GM19023 (cell line): ENCODE results near the gene MMGT1.

Experiments used
- ATAC-seq: cut with Tn5 transposase; IDR thresholded peaks from one replicate; pipeline ENCODE4 v1.9.1; 2021; ENCODE audit warnings: mild to moderate bottlenecking, moderate library complexity; ENCODE audit not compliant: unreplicated experiment

The MMGT1 gene

DNA sequence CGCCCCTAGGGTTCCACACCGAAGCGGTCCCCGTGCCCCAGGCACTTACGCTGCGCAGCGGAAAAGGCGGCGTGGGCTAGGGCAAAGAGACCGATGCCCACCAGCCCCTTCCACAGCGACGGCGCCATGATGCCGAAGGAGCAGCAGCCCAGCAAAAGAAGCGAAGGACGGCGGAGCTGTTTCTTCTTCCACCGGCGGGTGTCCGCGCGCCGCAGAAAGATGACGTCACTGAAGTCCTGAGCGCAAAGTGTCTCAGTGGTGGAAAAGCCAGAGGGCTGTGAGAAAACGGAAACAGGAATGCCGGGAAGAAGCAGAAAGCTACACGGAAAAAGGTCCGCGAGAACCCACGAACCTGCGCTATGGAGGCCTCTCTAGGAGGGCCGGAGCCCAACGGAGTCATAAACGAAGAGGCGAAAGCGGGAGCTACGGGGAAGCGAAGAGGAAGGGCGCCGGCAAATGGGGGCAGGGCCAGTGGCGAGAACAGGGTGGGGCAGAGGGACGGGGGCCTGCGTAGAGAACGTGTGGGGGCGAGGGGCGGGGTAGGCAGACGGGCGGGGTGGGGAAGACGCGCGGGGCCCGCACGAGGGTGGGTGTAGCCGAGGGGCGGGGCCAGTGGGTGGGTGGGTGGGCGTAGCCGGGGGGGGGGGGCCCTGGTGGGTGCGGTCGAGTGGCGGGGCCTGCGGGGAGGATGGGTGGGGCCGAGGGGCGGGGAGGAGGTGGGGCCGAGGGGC is at the start of gene MMGT1:
MMGT1 (minus strand) TSS at position 441 of the 731 bp plus-strand sequence; CDS start at position 128, 313 bp downstream.
- ATAC-seq, result peak; percentile 83

DNA sequence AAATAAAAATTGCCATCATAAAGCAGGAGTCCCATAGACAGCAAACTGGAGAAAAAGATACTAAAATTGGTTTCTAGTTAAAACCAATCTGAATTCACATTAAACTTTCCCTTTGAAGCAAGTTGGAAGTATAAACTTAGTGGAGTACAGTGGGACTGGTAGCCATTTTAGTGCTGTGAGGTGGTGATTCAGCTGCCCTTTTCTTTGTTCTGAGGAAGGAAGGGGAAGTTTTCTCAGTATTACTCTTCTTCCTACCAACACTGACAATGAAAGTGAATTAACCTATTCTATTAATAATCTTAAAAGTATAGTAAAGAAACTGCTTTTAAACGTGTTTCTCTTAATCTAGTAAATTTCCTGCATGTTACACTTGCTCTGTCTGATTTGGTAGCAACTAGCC is 48.1 kb upstream of the MMGT1 start:
- peak; percentile 56 for ATAC-seq

DNA sequence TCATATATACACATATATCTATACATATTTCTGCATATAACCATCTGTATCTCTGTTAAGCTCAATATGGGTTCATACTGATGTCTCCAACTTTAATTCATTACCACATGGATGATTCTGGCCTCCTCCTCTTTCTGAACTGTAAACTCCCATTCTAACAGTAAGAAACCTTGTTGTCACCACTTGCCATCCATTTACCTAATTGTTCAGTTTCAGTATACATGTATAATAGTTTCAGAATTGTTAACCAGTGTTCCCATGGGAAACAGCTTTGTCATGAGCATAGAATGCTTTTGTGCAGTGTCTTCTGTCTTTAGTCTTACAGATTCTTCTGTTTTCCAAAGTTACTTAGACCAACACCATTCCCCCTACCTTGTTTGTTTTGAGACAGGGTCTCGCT is 47.4 kb upstream of the MMGT1 start:
- no peak for ATAC-seq

DNA sequence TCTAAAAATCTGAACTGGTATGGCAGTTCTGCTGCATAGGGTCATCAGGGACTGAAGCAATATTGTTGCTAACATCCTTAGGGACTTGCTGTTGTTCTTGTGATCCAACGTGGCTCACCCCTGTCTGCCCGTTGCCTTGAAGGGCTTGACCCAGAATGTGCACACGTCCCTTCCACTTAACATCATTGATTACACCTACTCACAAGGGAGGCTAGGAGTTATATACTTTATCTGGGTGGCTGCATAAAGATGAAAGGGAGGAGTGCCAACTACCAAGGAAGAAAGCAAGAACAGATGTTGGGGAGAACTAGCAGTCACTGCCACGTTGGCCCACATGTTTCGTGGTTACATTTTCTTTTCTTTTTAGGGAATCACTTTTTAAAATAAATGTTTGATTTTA is 45.4 kb upstream of the MMGT1 start:
- ATAC-seq, result no peak

DNA sequence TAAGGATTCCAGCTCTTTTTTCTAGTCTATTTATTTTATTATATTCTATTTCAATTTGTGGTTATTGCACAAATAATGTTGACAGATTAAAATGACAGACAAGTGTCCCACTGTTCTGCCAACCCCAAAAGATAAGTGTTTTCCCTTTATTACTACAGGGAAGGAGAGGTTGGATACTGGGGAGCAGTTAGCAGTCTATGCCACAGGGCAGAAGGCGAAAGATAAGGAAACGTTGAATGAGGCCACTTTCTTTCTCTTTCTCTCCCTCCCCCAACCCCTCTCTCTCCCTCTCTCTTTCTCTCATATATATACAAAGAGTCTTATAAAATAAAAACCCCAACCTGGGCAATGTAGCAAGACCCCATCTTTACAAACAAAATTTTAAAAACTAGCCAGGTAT is 43.1 kb upstream of the MMGT1 start:
- no peak for ATAC-seq

DNA sequence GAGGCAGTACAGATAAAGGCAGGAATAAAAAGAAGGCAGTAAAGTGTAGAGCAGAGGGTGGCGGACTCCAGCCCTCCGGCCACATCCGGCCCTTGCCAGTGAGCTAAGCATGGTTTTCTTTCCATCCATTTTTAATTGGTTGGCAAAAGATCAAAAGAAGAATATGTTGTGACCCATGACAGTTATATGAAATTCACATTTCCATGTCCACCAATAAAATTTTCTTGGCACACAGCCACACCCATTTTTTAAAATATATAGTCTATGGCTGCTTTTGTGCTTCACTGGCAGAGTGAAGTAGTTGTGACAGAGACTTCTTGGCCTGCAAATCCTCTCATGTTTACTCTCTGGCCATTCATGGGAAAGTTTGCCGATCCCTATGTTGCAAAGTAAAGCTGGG is 41.2 kb upstream of the MMGT1 start:
- ATAC-seq, result no peak

DNA sequence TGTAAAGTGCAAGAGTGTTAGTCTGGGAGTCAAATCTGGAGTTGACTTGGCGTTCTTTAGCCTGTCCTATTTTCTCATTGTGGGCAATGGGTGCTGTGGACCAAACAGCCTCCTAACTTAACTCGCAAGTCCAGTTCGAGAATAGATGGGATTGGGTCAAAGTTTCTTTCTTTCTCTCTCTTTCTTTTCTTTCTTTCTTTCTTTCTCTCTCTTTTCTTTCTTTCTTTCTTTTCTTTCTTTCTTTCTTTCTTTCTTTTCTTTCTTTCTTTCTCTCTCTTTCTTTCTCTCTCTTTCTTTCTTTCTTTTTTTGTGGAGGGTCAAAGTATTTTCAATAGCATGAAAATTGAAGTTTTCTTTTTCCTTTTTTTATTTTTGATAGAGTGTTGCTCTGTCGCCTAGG is 14.5 kb upstream of the MMGT1 start:
- ATAC-seq, result no peak

DNA sequence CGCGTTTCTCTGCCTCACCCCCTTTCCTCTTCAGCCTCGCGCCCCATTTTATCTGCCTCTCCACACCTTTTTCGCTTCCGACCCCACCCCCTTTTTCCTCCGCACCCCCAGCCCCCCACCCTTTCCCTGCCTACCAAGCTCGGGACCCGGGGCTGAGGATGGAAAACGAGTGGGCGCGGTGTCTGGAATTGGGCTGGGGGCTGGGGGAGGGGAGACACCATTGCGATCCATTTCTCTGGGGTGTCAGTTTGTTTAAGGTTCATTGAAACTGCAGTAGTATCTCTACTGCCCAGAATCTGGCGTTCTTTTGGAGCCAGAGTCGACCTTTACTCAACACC is 12.2 kb upstream of the MMGT1 start:
- no peak for ATAC-seq

DNA sequence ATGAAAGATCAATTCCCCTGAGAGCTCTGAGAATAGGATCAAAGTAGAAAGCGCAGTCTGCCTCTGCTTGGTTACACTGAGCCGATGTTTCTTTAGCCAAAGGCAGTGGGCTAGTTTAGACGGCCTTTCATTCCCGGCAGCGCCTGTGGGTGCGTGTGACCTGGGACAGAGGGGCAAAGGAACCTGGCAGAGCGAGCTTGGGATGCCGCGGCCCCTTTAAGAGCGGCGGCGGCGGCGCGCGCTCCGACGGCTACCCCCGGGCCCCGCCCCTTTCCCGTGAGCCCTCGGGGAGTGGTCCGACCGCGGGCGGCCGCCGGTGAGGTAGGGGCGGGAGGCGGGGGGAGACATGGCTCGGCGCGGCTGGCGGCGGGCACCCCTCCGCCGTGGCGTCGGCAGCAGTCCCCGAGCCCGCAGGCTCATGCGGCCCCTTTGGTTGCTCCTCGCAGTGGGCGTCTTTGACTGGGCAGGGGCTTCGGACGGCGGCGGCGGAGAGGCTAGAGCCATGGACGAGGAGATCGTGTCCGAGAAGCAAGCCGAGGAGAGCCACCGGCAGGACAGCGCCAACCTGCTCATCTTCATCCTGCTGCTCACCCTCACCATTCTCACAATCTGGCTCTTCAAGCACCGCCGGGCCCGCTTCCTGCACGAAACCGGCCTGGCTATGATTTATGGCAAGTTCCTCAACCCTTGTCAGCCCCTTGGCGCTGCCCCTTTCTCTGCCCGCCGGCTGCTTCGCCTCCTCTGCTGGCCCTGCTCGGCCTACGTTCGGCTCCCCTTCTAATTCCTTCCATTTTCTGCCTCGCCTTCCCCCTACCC is 11.6 kb upstream of the MMGT1 start, which contains the start of gene SLC9A6:
SLC9A6 (plus strand) TSS at position 279 of the 816 bp plus-strand sequence; CDS start at position 503, 224 bp downstream.
- ATAC-seq, result peak; percentile 91

DNA sequence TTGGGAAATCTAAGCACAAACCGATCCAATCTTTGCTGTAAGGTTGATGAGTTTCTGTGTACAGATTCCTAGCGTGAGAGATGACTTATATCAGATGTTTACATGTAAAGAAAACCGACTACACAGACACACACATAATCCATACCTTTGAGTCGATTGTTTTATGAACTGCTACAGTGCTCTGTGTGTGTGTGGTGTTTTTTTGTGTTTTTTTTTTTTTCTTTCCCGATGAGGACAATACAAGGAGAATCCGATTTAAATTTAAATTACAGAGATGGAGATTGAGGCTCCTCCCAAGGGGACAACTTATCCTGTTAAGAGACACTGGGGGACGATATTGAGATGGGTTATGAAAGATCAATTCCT is 11.0 kb upstream of the MMGT1 start:
- peak; percentile 27 for ATAC-seq

DNA sequence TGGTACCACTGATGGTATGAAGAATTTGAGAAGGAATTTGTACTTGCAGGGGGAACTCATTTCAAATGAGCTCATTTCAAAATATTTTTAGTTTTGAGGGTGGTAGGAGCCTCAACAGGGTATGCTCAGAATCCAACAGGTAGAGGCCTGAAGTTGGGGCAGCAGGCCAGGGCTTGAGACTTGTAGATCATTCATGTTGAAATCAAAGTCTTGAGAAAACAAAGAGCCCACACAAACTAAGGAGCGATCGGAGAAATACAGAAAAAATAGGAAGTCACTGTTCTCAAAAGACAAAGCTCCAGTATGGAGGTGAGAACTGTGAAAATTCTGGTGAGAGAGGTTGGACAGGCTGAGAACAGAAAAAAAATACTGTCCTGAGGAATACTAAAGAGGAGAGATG is 10.5 kb upstream of the MMGT1 start:
- no peak for ATAC-seq

DNA sequence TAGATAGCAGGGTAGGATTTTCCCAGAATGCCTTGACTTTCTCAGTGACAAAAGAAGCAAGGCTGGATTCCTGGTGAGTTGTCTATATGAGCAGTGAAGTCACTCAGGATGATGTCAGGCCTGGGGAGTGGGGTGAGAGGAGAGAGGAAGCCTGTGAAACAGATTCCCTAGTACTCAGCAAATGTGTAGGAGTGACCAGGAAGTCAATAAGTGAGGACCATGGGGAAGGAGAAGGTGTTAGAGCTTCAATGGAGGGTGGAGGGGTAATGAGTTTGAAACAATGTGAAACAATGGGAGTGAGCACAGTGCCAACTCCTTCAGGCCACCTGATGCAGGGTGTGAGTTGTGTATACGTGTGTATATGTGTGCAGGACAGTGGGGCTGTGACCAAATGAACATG is 9.1 kb upstream of the MMGT1 start:
- ATAC-seq, result no peak

DNA sequence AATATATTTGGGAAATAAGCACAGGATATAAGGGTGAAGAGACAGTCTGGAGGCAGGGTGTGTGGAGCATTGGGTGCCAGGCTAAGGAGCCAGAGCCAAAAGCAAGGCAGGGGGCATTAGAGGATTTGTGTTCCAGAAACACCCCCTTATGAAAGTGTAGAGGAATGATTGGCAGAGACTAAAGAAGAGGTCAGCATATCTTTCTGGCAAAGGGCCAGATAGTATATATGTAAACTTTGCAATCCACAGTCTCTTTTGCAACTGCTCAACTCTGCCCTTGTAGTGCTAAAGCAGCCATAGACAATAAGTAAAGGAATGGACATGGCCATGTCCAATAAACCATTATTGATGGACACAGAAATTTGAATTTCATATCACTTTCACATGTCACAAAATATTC is 7.9 kb upstream of the MMGT1 start:
- no peak for ATAC-seq

DNA sequence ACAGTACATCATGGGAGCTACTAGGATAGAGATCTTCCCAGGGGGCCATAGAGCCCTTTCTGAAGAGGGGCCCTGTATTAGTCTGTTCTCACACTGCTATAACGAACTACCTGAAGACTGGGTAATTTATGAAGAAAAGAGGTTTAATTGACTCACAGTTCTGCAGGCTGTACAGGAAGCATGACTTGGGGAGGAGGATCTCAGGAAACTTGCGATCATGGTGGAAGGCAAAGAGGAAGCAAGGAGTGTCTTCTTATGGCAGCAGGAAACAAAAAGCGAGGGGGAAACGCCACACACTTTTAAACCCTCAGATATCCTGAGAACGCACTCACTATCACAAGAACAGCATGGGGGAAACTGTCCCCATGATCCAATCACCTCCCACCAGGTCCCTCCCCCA is 7.2 kb upstream of the MMGT1 start:
- ATAC-seq, result no peak

DNA sequence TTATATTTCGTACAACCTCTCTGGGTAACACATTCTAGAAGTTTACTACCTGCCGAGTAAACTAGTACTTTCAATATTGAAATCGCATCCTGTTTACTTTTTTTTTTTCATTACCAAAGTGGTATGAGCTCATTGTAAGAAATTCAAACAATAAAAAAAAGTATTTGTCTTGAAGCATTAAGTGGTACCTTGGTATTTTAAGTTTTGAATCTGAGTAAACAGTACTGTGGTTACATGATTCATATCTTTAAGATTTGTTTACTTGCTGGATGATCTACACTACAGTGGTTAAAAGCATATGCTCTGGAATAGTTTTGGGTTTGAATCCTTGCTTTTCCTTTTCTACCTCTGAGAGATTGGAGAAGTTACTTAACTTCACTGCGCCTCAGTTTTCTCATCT is 3.8 kb upstream of the MMGT1 start:
- ATAC-seq, result no peak

DNA sequence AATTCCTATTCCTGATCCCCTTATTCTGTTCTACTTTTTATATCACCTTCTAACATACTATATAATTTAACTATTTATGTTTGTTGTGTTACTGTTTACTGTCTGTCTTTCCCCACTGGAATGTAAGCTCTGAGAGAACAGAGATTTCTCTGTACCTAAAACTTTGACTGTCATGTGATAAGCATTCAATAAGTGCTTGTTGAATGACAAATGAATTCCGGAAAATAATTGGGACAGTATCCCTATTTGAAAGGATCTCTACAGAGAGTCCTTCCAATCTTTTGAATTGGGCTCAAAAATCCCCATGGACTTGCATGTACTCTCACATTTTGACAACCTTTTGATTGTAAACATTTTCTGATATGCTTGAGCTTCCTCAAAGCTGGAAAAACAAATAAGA is 1.6 kb upstream of the MMGT1 start:
- no peak for ATAC-seq

DNA sequence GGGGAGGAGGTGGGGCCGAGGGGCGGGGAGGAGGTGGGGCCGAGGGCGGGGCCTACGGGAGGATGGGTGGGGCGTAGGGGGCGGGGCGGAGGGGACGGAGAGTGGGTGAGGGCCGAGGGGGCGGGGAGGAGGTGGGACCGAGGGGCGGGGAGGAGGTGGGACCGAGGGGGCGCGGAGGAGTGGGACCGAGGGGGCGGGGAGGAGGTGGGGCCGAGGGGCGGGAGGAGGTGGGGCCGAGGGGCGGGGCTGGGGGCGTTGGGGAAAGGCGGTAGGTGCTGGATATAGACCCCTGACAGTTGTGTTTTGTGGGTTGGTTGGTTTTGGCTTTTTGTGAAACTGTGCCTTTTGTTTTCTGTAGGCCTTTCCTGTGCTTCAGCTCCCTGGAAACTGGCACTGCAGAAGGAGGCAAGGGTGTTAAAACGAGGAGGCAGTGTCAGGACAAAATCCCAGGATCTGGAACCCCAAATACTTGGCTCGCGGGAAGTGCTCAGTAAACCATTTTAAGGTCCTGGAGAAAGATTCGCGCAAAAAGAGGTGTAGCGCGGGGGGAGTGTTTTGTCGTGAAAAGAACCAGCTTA is 580 bp upstream of the MMGT1 start:
- ATAC-seq, result no peak

DNA sequence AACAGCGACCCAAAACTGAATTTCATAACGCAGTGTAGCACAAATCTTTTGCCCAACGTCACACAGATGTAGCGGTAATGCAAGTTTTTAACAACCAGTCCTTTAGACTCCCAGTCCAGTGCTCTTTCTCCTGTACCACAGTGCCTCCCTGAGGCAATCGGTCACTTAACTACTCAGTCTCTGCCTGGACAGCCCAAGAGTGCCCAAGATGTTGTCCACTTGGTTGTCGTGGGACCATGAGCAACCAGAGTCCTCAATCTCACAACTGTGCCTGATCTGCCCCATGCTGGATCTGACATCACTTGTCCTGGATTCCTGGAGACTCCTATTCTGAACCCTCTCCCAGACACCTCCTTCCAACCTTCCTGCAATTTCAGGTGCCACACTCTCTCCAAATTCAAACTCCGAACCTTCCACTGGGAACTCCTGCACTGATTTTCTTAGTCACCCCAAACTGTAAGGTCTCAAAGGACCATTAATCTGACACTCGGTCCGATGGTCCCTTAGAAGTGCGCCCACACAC is 702 bp downstream of the MMGT1 start:
- ATAC-seq, result peak; percentile 38

DNA sequence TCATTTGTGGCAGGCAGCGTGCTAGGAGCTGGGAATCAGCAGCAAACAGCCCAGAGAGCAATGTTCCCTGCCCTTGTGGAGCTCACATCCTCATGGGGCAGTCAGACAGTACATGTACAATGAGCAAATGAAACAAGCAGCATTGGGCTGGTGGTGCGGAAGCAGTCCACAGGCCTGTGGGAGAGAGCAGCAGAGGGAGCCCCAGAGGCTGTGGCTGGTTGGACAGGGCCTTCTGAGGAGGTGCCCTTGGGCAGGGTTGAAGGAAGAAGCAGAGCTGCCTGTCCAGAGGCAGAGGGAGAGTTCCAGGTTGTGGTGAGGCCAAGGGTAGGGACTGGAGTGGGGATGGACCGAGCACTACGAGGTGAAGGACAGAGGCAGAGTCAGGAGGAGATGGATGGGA is 22.5 kb downstream of the MMGT1 start:
- ATAC-seq, result no peak

DNA sequence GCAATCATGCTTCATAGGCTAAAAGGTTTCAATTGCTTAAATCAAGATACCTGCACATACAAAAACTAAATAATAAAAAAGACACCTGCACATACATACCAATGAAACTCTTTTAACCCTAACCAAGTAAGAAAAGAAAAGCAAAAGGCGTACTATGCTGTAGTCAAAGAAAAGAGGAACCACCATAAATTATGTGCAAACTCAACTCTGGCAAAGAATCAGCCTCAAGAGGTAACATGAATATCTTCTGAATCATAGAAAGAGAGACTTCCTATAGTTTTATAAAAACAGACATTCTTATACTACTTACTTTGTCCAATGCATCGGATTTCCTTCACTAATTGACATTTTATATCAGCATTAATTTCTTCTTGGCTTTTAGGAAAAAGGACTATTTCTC is 29.3 kb downstream of the MMGT1 start:
- ATAC-seq, result no peak

DNA sequence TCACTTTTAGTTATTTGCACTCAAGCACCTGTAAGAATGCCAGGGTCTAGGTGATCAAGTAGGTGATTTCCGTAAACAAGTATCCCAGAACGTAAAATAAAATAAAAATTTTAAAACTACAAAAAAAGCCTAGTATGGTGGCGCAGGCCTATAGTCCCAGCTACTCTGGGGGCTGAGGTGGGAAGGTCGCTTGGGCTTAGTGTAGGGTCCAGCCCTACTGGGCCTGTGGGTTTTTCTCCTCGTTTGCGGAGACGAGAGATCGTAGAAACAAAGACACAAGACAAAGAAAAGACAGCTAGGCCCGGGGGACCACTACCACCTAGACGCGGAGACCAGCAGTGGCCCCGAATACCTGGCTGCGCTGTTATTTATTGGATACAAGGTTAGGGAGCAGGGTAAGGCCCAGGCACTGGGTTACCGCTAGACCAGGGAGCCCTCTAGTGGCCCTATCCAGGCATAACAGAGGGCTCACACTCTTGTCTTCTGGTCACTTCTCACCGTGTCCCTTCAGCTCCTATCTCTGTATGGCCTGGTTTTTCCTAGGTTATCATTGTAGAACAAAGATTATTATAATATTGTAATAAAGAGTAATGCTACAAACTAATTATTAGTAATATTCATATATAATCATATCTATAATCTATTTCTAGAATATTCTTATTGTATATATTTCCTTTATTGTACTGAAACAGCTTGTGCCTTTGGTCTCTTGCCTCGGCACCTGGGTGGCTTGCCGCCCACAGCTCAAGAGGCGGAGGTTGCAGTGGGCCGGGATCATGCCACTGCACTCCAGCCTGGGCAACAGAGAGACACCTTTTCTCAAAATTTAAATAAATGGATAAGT is 41.9 kb downstream of the MMGT1 start:
- peak; percentile 60 for ATAC-seq
